ENCODE measurements around the gene PZP. TPM values are rescaled to one million over a fixed set of nuclear protein-coding genes. Genes with fewer than 3 reads are reported as not detected.

PZP gene
- polyA plus RNA-seq, 1 donor (not counting 4 experiments of a cell fraction or from before 2014, with no cell fraction given): not detected

- Histone ChIP-seq H3K9me1 (ENCODE audit: control insufficient read depth, extremely low read depth, insufficient read depth, low read length) (no peaks in the 10 kb centered on the region), H3K36me3 (ENCODE audit: control insufficient read depth in 2 of 2, extremely low read depth in 1 of 2, insufficient read depth in 2 of 2, low read length in 2 of 2) (no peaks in the 10 kb centered on the region), H3K79me2 (ENCODE audit: control insufficient read depth, insufficient read depth, low read length) (no peaks in the 10 kb centered on the region), H3K4me1 (ENCODE audit: control insufficient read depth, extremely low read depth, insufficient read depth, low read length) (no peaks in the 10 kb centered on the region), H4K20me1 (ENCODE audit: control insufficient read depth, extremely low read depth, insufficient read depth, low read length) (no peaks in the 10 kb centered on the region), H3K9ac (ENCODE audit: control insufficient read depth, extremely low read depth, insufficient read depth, low read length) (no peak overlapping the region), H2AFZ (ENCODE audit: control insufficient read depth, low read length) (no peak overlapping the region), H3K9me3 (ENCODE audit: control insufficient read depth, low read depth, low read length) (no peaks in the 10 kb centered on the region), H3K27ac (ENCODE audit: control insufficient read depth, insufficient read depth, low read length) (no peak overlapping the region), H3K4me3 (ENCODE audit: control insufficient read depth in 2 of 3, extremely low read depth in 1 of 3, insufficient read depth in 2 of 3, low read depth in 1 of 3, low read length in 3 of 3) (no peak overlapping the region), H3K4me2 (ENCODE audit: control insufficient read depth, extremely low read depth, insufficient read depth, low read depth, low read length) (no peak overlapping the region), H3K27me3 (ENCODE audit: control insufficient read depth, extremely low read depth, insufficient read depth, low read length) (peaks cover 3% of the 10 kb centered on the region)
- FAIRE-seq: no peak
- dilution Hi-C loops (cut with MboI; ENCODE audit: extremely low pct_ligation_motif_present, low sequenced_read_pairs): loop anchor here (25.0 kb wide), 1 partner anchor 94 kb away; no protein-coding TSS in a partner anchor
- TF ChIP-seq CTCF (optimal IDR thresholded peaks at IDR 0.05 in 1 of 3, IDR thresholded peaks at IDR 0.05 in 1 of 3, conservative IDR thresholded peaks at IDR 0.05 in 1 of 3; ENCODE audit: extremely low read depth in 1 of 3, insufficient read depth in 2 of 3, low read length in 3 of 3) (no peak), EZH2 (IDR thresholded peaks at IDR 0.05; ENCODE audit: low read length) (no peak)
- DNase-seq (ENCODE audit: low read depth, low spot score): no peak
Measured at GRCh38 chr12:9256341-9256740, 48.1 kb upstream of the PZP start.

GRCh38 chr12:9255837-9256236, 47.6 kb upstream of the PZP start:
- dilution Hi-C loops (cut with MboI; ENCODE audit: extremely low pct_ligation_motif_present, low sequenced_read_pairs): loop anchor here (25.0 kb wide), 1 partner anchor 94 kb away; no protein-coding TSS in a partner anchor
- Histone ChIP-seq H3K4me1 (ENCODE audit: control insufficient read depth, extremely low read depth, insufficient read depth, low read length) (no peaks in the 10 kb centered on the region), H3K27me3 (ENCODE audit: control insufficient read depth, extremely low read depth, insufficient read depth, low read length) (peaks cover 3% of the 10 kb centered on the region), H3K9me3 (ENCODE audit: control insufficient read depth, low read depth, low read length) (no peaks in the 10 kb centered on the region), H3K9ac (ENCODE audit: control insufficient read depth, extremely low read depth, insufficient read depth, low read length) (no peak overlapping the region), H3K27ac (ENCODE audit: control insufficient read depth, insufficient read depth, low read length) (no peak overlapping the region), H3K36me3 (ENCODE audit: control insufficient read depth in 2 of 2, extremely low read depth in 1 of 2, insufficient read depth in 2 of 2, low read length in 2 of 2) (no peaks in the 10 kb centered on the region), H3K9me1 (ENCODE audit: control insufficient read depth, extremely low read depth, insufficient read depth, low read length) (no peaks in the 10 kb centered on the region), H3K4me2 (ENCODE audit: control insufficient read depth, extremely low read depth, insufficient read depth, low read depth, low read length) (no peak overlapping the region), H4K20me1 (ENCODE audit: control insufficient read depth, extremely low read depth, insufficient read depth, low read length) (no peaks in the 10 kb centered on the region), H2AFZ (ENCODE audit: control insufficient read depth, low read length) (no peak overlapping the region), H3K4me3 (ENCODE audit: control insufficient read depth in 2 of 3, extremely low read depth in 1 of 3, insufficient read depth in 2 of 3, low read depth in 1 of 3, low read length in 3 of 3) (no peak overlapping the region), H3K79me2 (ENCODE audit: control insufficient read depth, insufficient read depth, low read length) (no peaks in the 10 kb centered on the region)
- no peak for TF ChIP-seq EZH2 (IDR thresholded peaks at IDR 0.05; ENCODE audit: low read length)
- no peak for TF ChIP-seq CTCF (optimal IDR thresholded peaks at IDR 0.05 in 1 of 3, IDR thresholded peaks at IDR 0.05 in 1 of 3, conservative IDR thresholded peaks at IDR 0.05 in 1 of 3; ENCODE audit: extremely low read depth in 1 of 3, insufficient read depth in 2 of 3, low read length in 3 of 3)
- FAIRE-seq (no peak), DNase-seq (ENCODE audit: low read depth, low spot score) (no peak)
